ENCODE data around the gene BRF1. TPM values are rescaled to one million over a fixed set of nuclear protein-coding genes. Genes with fewer than 3 reads are reported as not detected.

BRF1 gene
- total RNA-seq, 1 donor from 2014 or later: 80.5 TPM

DNA sequence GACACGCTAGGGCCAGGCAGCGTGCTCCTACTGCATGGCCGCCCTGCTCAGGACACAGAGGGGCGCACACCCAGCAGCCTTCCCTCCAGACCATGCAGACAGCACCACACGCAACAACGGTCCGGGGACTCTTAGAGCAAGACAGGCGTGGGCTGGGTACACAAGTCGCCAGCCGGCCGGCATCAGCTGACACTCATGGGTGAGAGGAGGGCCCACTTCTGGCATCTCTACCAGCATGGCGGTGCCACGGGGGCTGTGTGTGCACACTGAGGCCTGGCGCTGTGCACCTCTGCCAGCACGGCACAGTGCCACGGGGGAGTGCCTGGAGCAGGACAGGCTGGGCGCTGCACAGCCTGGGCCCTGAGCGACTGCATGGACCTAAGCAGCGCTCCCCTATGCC lies 59.2 kb downstream of the BRF1 start:
- DNase-seq (ENCODE audit: low read depth): no peak

- no peak for DNase-seq (ENCODE audit: low read depth)
Observed at GRCh38 chr14:105240811-105241576, 59.8 kb downstream of the BRF1 start.

DNA sequence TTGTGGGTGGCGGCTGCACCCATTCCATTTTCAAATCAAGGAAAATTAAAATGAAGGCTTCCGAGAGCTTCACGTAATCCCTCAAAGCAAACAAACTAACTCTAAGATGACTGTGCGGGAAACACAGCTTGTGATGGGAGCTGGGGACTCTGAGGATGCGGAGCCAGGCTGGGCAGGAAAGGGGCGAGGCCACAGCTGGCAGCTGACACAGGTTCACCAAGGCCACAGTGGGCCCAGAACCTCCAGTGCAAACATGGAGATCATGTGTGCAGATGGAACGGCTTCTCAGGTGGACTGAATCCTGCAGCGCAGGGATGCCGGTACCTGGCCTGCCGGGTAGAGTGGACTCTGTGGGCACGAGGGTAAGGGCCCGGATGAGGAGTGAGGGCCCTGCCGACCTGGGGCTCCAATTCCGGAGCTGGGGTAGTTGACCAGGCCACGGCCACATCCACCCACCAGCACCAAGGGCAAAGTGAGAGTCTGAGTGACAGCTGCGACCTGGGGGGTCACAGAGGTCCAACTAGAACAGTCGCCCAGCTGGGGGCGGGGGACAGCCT lies 71.6 kb downstream of the BRF1 start:
- peak; percentile 8 for DNase-seq (ENCODE audit: low read depth)

DNA sequence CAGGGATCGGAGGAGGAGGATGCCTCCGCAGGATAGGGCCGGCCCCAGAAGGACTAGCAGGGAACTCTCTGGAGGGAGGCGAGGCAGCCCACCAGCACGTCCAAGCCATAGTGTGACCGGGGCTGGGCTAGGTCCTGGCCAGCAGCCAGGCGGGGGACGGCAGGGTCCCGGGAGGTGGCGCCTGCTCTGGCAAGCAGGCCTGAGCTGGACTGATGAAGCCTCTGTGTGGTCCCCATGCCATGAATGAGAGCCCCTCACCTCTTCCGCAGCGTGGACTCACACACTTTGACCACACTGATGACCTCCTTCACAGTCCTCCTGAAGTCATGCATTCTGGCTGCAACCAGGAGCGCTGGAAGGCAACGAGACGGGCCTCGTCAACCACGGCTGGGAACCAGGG lies 72.2 kb downstream of the BRF1 start:
- no peak for DNase-seq (ENCODE audit: low read depth)

DNA sequence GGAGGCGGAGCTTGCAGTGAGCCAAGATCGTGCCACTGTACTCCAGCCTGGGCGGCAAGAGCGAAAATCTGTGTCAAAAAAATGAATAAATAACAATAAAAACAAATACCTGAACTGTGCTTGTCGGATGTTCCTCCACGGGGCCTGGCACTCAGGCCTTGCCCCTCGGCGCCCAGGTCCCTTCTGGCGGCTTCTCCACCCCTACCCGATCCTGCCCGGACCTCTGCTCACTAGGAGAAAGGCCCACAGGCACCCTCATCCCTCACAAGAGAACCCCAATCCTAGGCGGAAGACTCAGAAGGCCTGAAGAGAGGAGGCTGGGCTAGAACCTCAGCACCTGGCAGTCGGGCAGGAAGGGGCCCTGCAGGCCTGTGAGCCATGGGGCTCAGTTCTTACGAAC lies 73.5 kb downstream of the BRF1 start:
- no peak for DNase-seq (ENCODE audit: low read depth)

- DNase-seq (ENCODE audit: low read depth): no peak
Observed at GRCh38 chr14:105226198-105226597, 74.6 kb downstream of the BRF1 start.

GRCh38 chr14:105224845-105225570 lies 75.8 kb downstream of the BRF1 start:
- DNase-seq (ENCODE audit: low read depth): no peak

- no peak for DNase-seq (ENCODE audit: low read depth)
Observed at GRCh38 chr14:105223770-105224544, 76.8 kb downstream of the BRF1 start.

DNA sequence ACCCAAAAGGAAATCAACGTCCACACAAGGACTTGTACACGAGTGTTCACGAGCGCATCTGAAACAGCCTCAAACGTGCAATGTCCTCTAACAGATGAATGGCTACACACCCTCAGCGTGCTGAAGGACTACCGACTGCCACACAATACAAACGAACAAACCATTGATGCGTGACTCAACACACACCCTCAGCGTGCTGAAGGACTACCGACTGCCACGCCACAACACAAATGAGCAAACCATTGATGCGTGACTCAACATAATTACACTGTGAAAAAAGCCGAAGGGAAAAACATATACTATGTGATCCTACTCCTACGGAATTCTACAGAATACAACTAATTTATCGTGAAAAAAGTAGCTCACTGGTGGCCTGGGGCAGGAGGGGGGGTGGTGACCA lies 77.5 kb downstream of the BRF1 start:
- no peak for DNase-seq (ENCODE audit: low read depth)

DNA sequence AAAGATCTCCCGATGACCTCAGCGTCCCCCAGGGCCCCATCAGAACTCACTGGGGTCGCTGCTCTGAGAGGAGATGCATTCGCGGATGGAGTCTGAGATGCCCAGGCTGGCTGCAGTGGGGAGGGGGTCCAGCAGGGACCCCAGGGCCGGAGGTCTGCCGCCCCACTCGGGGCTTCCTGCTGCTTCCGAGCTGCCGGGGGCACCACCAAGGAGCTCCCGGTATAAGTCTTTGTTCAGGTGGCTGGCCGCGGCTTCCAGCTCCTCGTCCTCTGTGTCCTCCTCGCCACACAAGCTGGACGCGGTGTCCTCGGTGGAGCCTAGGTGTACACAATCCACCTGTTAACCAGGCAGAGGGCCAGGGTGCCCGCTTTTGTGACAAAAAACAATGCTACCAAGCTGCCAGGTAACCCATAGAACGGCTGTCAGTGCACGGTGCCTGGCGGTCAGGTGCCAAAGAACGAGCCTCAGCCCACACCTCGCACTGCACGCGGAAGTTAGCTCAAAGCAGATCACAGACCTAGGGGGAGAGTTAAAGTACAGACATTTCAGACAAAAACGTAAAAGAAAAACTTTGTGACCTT lies 79.1 kb downstream of the BRF1 start:
- no peak for DNase-seq (ENCODE audit: low read depth)

DNA sequence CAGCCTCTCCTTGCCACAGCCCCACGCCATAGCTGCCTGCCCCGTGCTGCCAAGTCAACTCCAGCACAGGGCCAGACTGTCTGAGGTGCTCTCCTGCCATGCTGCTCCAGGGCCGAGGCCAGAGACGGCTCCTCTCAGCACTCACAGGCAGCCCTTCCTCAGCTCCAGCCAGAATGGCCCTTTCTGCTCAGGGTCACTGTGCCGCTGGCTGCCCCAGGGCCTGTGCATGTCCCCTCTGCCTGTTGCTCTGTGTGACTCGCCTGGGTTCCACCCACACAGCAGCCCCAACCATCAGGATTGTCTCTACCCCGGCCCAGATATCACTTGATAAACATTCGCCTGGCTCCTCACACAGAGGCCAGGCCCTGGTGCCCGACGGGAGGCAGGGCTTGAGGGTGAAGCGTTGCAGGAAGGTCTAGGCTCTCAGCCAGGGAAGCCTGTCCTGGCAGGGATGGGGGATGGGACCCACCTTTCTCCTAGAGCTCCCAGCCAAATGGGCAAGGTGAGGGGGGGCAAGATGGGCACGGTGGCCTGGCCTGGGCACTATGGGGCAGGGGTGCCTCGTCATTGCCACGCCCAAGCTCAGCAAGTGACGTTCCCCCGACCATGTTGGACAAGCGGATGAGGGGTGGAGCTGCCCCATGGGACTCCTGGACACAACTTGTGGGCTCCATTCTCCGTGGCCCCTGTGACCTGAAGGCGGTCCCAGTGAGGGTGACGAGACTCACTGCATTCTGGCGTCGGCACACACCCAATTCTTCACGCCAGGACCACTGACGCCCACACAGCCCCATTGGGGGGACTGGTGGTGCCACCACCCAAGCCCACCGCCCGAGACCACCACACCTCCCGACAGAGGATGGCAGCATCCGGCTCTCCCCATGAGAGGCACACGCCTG lies 79.9 kb downstream of the BRF1 start:
- DNase-seq (ENCODE audit: low read depth): no peak

GRCh38 chr14:105219753-105220152 lies 81.0 kb downstream of the BRF1 start:
- DNase-seq (ENCODE audit: low read depth): no peak

- no peak for DNase-seq (ENCODE audit: low read depth)
Observed at GRCh38 chr14:105219043-105219612, 81.7 kb downstream of the BRF1 start.

DNA sequence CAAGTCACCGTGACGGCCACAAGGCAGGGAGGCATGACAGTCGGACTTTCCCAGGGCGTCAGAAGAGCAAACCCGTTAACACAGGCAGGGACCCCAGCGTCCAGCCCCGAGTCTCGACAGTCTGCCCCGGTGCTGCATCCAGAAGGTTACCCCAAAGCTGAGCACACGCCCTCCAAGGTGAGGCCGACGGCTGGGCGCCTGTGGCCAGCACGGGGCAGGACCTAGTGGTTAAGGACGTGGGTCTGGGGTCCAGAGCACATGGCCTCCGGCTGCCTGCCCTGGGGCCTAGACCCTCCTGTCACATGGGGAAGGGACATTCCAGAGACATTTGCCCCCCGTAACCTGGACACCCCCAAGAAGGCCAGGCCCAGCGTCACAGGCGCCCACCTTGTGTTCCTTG lies 82.2 kb downstream of the BRF1 start:
- DNase-seq (ENCODE audit: low read depth): no peak

- DNase-seq (ENCODE audit: low read depth): no peak
Observed at GRCh38 chr14:105217774-105218173, 83.0 kb downstream of the BRF1 start.

- peak; percentile 58 for DNase-seq (ENCODE audit: low read depth)
Observed at GRCh38 chr14:105216490-105217247, 84.1 kb downstream of the BRF1 start.

DNA sequence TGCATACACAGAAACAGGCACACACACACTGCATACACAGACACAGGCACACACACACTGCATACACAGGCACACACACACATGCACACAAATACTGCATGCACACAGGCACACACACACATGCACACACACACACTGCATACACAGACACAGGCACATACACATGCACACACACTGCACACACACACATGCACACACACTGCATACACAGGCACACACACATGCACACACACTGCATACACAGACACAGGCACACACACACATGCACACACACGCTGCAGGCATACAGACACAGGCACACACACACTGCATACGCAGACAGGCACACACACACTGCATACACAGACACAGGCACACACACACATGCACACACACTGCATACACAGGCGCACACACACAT lies 85.2 kb downstream of the BRF1 start:
- DNase-seq (ENCODE audit: low read depth): no peak

DNA sequence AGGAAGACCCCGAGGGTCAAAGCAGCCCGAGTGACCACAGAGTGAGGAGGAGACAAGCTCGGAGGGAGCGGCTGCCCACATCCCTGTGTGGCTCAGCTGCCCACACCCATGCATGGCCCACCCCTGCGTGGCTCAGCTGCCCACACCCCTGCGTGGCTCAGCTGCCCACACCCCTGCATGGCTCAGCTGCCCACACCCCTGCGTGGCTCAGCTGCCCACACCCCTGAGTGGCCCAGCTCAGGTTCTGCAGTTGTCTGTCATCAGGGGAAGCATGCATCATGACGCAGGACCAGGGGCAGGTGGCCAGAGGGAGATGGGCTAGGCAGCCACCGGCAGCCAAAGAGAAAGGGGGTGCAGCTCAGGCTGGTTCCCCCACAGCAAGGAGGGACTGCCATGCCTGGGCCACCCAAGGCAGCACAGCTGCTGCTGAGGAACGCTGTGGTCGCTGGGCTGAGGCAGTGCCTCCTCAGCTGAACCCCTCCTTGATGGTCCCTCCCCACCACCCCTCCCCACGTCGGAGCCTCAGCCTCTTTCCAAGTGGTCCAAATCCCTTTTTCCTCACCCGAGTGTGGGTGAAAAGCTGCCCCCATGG lies 86.4 kb downstream of the BRF1 start:
- peak; percentile 91 for DNase-seq (ENCODE audit: low read depth)

DNA sequence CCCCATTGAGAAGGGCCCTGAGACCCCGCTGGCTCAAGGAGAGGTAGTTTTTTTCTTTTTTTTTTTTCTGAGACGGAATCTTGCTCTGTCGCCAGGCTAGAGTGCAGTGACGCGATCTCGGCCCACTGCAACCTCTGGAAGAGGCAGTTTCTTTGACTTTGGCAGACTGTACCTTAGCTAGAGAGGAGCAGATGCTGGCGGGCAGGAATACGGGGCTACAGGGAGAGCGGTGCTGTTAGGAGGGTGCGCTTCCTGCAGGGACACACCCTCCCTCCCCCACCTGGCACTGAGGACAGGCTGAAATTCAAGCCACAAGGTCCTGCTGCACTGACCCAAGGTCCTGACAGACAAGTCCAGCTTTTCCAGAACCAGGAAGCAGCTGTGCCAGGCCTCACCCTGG lies 87.4 kb downstream of the BRF1 start:
- peak; percentile 70 for DNase-seq (ENCODE audit: low read depth)

Measured in myocyte (in vitro differentiated cells).